DOHH2 (cell line): ENCODE data around the gene SNRPD2.

Experiments used
- EZH2phosphoT487 ChIP-seq: fragments of 200-600 bp; sonication (generic); IDR thresholded peaks from 2 replicates; pipeline ENCODE4 v1.6.1; 2017; ENCODE audit warnings: borderline replicate concordance, mild to moderate bottlenecking, antibody characterized with exemption, low read length, moderate library complexity, mixed read lengths
- TF ChIP-seq, protein P1 (sequence below): fragments of 200-600 bp; sonication (generic); IDR thresholded peaks from one replicate; pipeline ENCODE4 v1.5.1; 2014; ENCODE audit warnings: antibody characterized with exemption, mild to moderate bottlenecking, low read depth, low read length; ENCODE audit not compliant: poor library complexity, severe bottlenecking

DNA sequence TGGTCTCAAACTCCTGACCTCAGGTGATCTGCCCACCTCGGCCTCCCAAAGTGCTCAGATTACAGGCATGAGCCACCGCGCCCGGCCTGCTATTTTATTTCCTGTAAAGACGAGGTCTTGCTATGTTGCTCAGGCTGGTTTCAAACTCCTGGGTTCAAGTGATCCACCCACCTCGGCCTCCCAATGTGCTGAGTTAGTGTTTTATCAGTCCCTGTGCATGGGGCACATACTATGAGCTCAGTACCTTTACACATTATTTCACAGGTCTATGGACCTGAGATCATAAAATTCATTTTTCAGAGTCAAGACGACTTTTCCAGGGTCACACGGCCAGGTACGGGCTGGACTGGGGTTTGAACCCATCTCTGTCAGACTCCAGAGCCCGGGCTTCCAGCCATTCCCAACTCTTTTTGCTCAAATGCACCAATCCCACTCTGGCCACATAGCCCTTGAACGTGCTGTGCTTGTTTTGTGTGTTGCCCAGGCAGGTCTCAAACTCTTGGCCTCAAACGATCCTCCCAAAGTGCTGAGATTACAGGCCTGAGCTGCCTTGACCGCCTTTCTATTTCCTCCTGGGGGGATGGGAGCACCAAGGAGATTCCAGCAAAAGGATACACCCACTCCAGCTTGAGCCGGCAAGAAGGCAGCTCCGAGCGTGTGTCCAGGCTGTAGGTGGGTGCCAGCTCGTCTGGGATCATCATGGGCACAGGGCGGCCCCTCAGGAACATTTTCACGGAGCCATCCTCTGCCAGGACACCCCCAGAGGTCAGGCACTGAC lies 53.7 kb downstream of the SNRPD2 start:
- TF ChIP-seq, protein P1, sequence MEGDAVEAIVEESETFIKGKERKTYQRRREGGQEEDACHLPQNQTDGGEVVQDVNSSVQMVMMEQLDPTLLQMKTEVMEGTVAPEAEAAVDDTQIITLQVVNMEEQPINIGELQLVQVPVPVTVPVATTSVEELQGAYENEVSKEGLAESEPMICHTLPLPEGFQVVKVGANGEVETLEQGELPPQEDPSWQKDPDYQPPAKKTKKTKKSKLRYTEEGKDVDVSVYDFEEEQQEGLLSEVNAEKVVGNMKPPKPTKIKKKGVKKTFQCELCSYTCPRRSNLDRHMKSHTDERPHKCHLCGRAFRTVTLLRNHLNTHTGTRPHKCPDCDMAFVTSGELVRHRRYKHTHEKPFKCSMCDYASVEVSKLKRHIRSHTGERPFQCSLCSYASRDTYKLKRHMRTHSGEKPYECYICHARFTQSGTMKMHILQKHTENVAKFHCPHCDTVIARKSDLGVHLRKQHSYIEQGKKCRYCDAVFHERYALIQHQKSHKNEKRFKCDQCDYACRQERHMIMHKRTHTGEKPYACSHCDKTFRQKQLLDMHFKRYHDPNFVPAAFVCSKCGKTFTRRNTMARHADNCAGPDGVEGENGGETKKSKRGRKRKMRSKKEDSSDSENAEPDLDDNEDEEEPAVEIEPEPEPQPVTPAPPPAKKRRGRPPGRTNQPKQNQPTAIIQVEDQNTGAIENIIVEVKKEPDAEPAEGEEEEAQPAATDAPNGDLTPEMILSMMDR = no peak
- TF ChIP-seq EZH2phosphoT487 = no peak
